Neutrophil (primary cell): Measurements from ENCODE around the gene MYO7B.

Source experiments
- H3K27ac ChIP-seq: fragments of 200-600 bp; sonication (generic); 2 replicates; pipeline ENCODE4 v1.5.1; 2016; ENCODE audit warnings: mild to moderate bottlenecking, moderate library complexity
- H3K27me3 ChIP-seq: fragments of 200-600 bp; sonication (generic); 2 replicates; pipeline ENCODE4 v1.6.0; 2016; ENCODE audit warnings: mild to moderate bottlenecking
- H3K36me3 ChIP-seq: fragments of 200-600 bp; sonication (generic); 2 replicates; pipeline ENCODE4 v1.5.1; 2017
- H3K4me1 ChIP-seq, 2 experiments: fragments of 200-600 bp in 1 of 2; sonication (generic) in 1 of 2; 1 replicate in 1 of 2; 2 replicates in 1 of 2; pipeline versions ENCODE4 v1.5.1 to v1.6.1; 2013 to 2016; ENCODE audit warnings: low read depth in 1 of 2, low read length in 1 of 2, mild to moderate bottlenecking in 1 of 2, moderate library complexity in 1 of 2; ENCODE audit not compliant: control insufficient read depth in 1 of 2, insufficient read depth in 1 of 2
- H3K4me3 ChIP-seq, 2 experiments: fragments of 200-600 bp in 1 of 2; sonication (generic) in 1 of 2; 1 replicate in 1 of 2; 2 replicates in 1 of 2; pipeline ENCODE4 v1.5.1; 2013 to 2016; ENCODE audit warnings: low read depth in 1 of 2, low read length in 1 of 2, mild to moderate bottlenecking in 1 of 2, moderate library complexity in 1 of 2
- H3K9me3 ChIP-seq: fragments of 200-600 bp; sonication (generic); 2 replicates; pipeline ENCODE4 v1.5.1; 2016
- TF ChIP-seq, protein P1 (sequence below): fragments of 200-600 bp; sonication (generic); IDR thresholded peaks from 2 replicates; pipeline ENCODE4 v1.5.1; 2016; ENCODE audit warnings: antibody characterized with exemption

The MYO7B gene

DNA sequence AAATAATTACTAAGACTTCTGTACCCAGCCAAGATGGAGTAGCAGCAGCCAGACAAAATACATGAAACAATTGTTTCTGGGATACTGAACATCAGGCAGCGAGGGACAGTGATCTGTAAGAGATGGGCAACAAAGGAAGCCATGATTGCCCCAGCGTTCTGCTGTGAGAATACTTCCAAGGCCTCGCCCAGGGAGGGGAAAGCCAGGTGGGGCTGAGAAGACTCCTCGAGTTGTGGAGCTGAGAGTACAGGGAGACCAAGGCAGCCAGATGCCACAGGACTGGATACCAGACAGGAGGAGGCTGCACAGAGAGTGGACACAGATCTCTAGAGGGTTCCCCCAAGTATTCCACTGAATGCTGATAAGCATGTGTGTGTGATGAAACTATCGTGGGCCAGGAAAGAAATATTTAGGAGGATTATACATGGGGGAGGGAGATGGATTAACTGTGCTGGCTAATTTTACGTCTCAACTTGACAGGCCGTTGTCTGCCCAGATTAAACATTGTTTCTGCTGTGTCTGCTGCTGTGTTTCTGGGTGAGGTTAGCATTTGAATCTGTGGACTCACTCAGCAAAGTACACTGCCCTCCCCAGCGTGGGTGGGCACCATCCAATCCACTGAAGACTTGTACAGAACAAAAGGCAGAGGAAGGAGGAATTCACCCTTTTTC, 150.1 kb downstream of the MYO7B start:
- Histone ChIP-seq H3K36me3 (no peaks in the 10 kb centered on the region), H3K27ac (no peak overlapping the region), H3K4me1 (no peaks in the 10 kb centered on the region), H3K9me3 (peaks cover 5% of the 10 kb centered on the region), H3K27me3 (peaks cover 43% of the 10 kb centered on the region), H3K4me3 (no peak overlapping the region)
- TF ChIP-seq, protein P1, sequence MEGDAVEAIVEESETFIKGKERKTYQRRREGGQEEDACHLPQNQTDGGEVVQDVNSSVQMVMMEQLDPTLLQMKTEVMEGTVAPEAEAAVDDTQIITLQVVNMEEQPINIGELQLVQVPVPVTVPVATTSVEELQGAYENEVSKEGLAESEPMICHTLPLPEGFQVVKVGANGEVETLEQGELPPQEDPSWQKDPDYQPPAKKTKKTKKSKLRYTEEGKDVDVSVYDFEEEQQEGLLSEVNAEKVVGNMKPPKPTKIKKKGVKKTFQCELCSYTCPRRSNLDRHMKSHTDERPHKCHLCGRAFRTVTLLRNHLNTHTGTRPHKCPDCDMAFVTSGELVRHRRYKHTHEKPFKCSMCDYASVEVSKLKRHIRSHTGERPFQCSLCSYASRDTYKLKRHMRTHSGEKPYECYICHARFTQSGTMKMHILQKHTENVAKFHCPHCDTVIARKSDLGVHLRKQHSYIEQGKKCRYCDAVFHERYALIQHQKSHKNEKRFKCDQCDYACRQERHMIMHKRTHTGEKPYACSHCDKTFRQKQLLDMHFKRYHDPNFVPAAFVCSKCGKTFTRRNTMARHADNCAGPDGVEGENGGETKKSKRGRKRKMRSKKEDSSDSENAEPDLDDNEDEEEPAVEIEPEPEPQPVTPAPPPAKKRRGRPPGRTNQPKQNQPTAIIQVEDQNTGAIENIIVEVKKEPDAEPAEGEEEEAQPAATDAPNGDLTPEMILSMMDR = no peak
